Measurements from ENCODE around the gene CIAO3.

CIAO3 gene

GRCh38 chr16:707062-707538, 33.7 kb downstream of the CIAO3 start:
- in situ Hi-C loops (cut with MboI; ENCODE audit: low sequenced_read_pairs, unreplicated experiment): no loop called here
- TF ChIP-seq CTCF (IDR thresholded peaks at IDR 0.05; ENCODE audit: borderline replicate concordance, control extremely low read depth, extremely low read depth, insufficient read depth, missing control alignments): no peak
- DNase-seq (ENCODE audit: low spot score): no peak

- TF ChIP-seq CTCF (IDR thresholded peaks at IDR 0.05; ENCODE audit: borderline replicate concordance, control extremely low read depth, extremely low read depth, insufficient read depth, missing control alignments): no peak
- in situ Hi-C loops (cut with MboI; ENCODE audit: low sequenced_read_pairs, unreplicated experiment): no loop called here
- DNase-seq (ENCODE audit: low spot score): no peak
Observed at GRCh38 chr16:706189-707061, 34.4 kb downstream of the CIAO3 start.

- TF ChIP-seq CTCF (IDR thresholded peaks at IDR 0.05; ENCODE audit: borderline replicate concordance, control extremely low read depth, extremely low read depth, insufficient read depth, missing control alignments): no peak
- DNase-seq (ENCODE audit: low spot score): no peak
- in situ Hi-C loops (cut with MboI; ENCODE audit: low sequenced_read_pairs, unreplicated experiment): no loop called here
Observed at GRCh38 chr16:705431-706188, 35.2 kb downstream of the CIAO3 start, which contains the start of gene FBXL16. Gene FBXL16, minus strand, starts transcription at chr16:705801. Its CDS starts 8,396 bp downstream, at chr16:697405.

GRCh38 chr16:704552-705380, 36.0 kb downstream of the CIAO3 start:
- DNase-seq (ENCODE audit: low spot score): no peak
- TF ChIP-seq CTCF (IDR thresholded peaks at IDR 0.05; ENCODE audit: borderline replicate concordance, control extremely low read depth, extremely low read depth, insufficient read depth, missing control alignments): no peak

DNA sequence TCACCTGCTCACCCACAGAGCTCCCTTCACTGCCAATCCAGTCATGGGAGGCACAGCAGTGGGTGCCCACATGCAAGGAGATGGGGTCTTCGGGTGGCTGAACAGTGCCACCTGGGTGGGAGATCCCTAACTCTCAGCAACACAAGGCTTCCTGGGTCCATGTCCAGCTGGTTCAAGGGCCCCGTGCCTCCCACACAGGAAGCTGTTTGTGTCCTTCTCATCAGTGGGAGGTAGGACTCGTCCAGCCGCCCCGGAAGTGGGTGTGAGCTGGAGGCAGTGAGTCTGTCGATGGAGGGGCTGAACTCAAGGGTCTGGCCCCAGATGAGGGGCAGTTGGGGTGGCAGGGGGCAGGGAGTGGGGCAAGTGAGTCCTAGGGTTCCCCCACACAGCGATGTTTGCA, 36.8 kb downstream of the CIAO3 start:
- no peak for TF ChIP-seq CTCF (IDR thresholded peaks at IDR 0.05; ENCODE audit: borderline replicate concordance, control extremely low read depth, extremely low read depth, insufficient read depth, missing control alignments)
- in situ Hi-C loops (cut with MboI; ENCODE audit: low sequenced_read_pairs, unreplicated experiment): no loop called here
- no peak for DNase-seq (ENCODE audit: low spot score)

More at GRCh38 chr16:704552-705380, 36.0 kb downstream of the CIAO3 start:
- in situ Hi-C loops (cut with MboI; ENCODE audit: low sequenced_read_pairs, unreplicated experiment): no loop called here

GRCh38 chr16:703406-703805, 37.4 kb downstream of the CIAO3 start:
- in situ Hi-C loops (cut with MboI; ENCODE audit: low sequenced_read_pairs, unreplicated experiment): no loop called here
- DNase-seq (ENCODE audit: low spot score): no peak
- no peak for TF ChIP-seq CTCF (IDR thresholded peaks at IDR 0.05; ENCODE audit: borderline replicate concordance, control extremely low read depth, extremely low read depth, insufficient read depth, missing control alignments)
